ENCODE data around the gene ADARB2.

ADARB2 gene

GRCh38 chr10:1573334-1573969 is 163.9 kb downstream of the ADARB2 start:
- no peak for FAIRE-seq
- DNase-seq (ENCODE audit: low spot score): no peak

- FAIRE-seq: no peak
These were observed 164.6 kb downstream of the ADARB2 start for GRCh38 chr10:1572519-1573333.

GRCh38 chr10:1571587-1572237 is 165.6 kb downstream of the ADARB2 start:
- DNase-seq (ENCODE audit: low spot score): no peak
- no peak for FAIRE-seq

More at GRCh38 chr10:1572519-1573333, 164.6 kb downstream of the ADARB2 start:
- DNase-seq (ENCODE audit: low spot score): no peak

- DNase-seq (ENCODE audit: low spot score) (no peak), FAIRE-seq (no peak)
These were observed 166.8 kb downstream of the ADARB2 start for GRCh38 chr10:1570416-1571051.

- FAIRE-seq (no peak), DNase-seq (ENCODE audit: low spot score) (no peak)
These were observed 168.1 kb downstream of the ADARB2 start for GRCh38 chr10:1569208-1569607.

- DNase-seq (ENCODE audit: low spot score) (no peak), FAIRE-seq (no peak)
These were observed 169.4 kb downstream of the ADARB2 start for GRCh38 chr10:1567742-1568495.

GRCh38 chr10:1567152-1567551 is 170.2 kb downstream of the ADARB2 start:
- DNase-seq (ENCODE audit: low spot score): no peak
- FAIRE-seq: no peak

GRCh38 chr10:1564791-1565190 is 172.5 kb downstream of the ADARB2 start:
- no peak for DNase-seq (ENCODE audit: low spot score)
- no peak for FAIRE-seq

- DNase-seq (ENCODE audit: low spot score) (no peak), FAIRE-seq (no peak)
These were observed 174.3 kb downstream of the ADARB2 start for GRCh38 chr10:1563028-1563427.

- FAIRE-seq: no peak
These were observed 175.5 kb downstream of the ADARB2 start for GRCh38 chr10:1561731-1562337.

GRCh38 chr10:1560535-1561192 is 176.7 kb downstream of the ADARB2 start:
- DNase-seq (ENCODE audit: low spot score) (no peak), FAIRE-seq (no peak)

More at GRCh38 chr10:1561731-1562337, 175.5 kb downstream of the ADARB2 start:
- no peak for DNase-seq (ENCODE audit: low spot score)

GRCh38 chr10:1559761-1560160 is 177.6 kb downstream of the ADARB2 start:
- FAIRE-seq: no peak

GRCh38 chr10:1559311-1559710 is 178.0 kb downstream of the ADARB2 start:
- FAIRE-seq: no peak
- DNase-seq (ENCODE audit: low spot score): no peak

More at GRCh38 chr10:1559761-1560160, 177.6 kb downstream of the ADARB2 start:
- DNase-seq (ENCODE audit: low spot score): no peak

GRCh38 chr10:1558906-1559305 is 178.4 kb downstream of the ADARB2 start:
- no peak for DNase-seq (ENCODE audit: low spot score)
- no peak for FAIRE-seq

- no peak for FAIRE-seq
- DNase-seq (ENCODE audit: low spot score): no peak
These were observed 180.2 kb downstream of the ADARB2 start for GRCh38 chr10:1557081-1557480.

- FAIRE-seq (no peak), DNase-seq (ENCODE audit: low spot score) (no peak)
These were observed 180.8 kb downstream of the ADARB2 start for GRCh38 chr10:1556496-1556895.

GRCh38 chr10:1553951-1554350 is 183.4 kb downstream of the ADARB2 start:
- FAIRE-seq: no peak

GRCh38 chr10:1552881-1553670 is 184.2 kb downstream of the ADARB2 start:
- no peak for FAIRE-seq

More at GRCh38 chr10:1553951-1554350, 183.4 kb downstream of the ADARB2 start:
- DNase-seq (ENCODE audit: low spot score): no peak

GRCh38 chr10:1552406-1552805 is 184.9 kb downstream of the ADARB2 start:
- DNase-seq (ENCODE audit: low spot score) (no peak), FAIRE-seq (no peak)

More at GRCh38 chr10:1552881-1553670, 184.2 kb downstream of the ADARB2 start:
- DNase-seq (ENCODE audit: low spot score): no peak
